HG03135 (cell line): Measurements from ENCODE around the gene TRAF1.

Experiments used
- ATAC-seq: cut with Tn5 transposase; IDR thresholded peaks from one replicate; pipeline ENCODE4 v1.9.1; 2021; ENCODE audit warnings: mild to moderate bottlenecking, moderate library complexity; ENCODE audit not compliant: unreplicated experiment

The TRAF1 gene

DNA sequence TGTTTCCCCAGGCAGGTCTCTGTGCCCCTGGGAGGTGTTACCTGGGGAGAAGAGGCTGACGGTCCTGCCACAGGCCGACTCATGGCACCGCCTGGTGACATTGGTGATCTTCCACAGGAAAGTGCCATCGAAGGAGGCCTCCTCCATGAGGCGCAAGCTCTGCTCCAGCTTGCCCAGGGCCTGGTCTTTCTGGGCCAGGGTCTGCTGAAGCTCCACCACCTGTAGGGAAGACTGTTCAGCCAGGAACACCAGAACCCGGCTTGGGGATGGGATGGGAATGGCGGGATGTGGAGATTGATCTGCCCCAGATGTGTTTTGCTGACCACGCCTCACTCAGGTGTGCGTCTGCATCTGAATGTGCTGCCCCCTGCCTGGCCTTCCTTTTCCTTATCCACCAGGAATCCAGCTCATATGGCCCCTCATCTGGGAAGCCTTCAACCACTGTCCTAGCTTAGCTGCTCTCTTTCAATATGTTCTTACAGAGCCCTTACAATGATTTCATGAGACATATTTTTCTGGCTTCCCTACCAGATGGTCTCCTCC lies 15.2 kb downstream of the TRAF1 start:
- no peak for ATAC-seq

- no peak for ATAC-seq
Measured at GRCh38 chr9:120910643-120911042, 16.0 kb downstream of the TRAF1 start.

DNA sequence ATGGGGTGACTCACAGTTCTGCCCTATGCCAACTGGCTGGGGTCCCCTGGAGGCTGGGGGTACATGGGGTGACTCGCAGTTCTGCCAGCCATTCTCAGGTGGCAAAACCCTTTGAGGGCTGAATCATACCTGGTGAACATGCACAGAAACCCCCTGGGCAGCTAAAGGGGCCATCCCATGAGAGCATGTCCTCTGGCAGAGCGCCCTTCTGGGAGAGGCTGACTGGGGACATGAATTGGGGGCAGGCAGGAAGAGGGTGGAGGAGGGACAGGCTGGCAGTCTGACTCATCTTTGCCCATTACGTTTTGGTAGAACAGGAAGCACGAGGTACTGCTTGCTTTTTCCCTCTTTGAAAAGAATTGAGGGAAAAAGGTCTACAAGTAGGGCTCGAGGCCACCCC lies 16.7 kb downstream of the TRAF1 start:
- ATAC-seq, result no peak

GRCh38 chr9:120905315-120906164 lies 21.1 kb downstream of the TRAF1 start:
- ATAC-seq, result no peak

- ATAC-seq, result no peak
Measured at GRCh38 chr9:120904978-120905301, 21.7 kb downstream of the TRAF1 start.

GRCh38 chr9:120904061-120904977 lies 22.3 kb downstream of the TRAF1 start:
- no peak for ATAC-seq

GRCh38 chr9:120902569-120903535 lies 23.7 kb downstream of the TRAF1 start:
- no peak for ATAC-seq

GRCh38 chr9:120901755-120902568 lies 24.6 kb downstream of the TRAF1 start:
- ATAC-seq, result no peak

DNA sequence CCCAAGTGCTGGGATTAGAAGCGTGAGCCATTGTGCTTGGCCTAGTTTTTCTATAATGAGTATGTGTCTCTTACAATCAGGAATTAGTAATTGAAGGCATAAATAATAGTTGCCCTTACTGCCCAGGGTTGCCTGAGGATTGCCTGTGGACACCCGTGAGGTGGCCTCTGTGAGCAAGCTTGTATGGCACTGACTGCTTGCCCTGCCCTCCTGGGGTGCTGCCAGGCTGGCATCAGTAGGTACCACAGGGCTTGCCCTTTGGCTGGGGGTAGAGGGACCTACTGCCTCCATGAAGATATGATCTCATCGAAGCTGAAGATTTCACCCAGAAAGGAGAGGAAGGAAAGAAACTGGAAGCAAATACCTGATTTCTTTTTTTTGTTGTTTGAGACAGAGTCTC lies 25.8 kb downstream of the TRAF1 start:
- no peak for ATAC-seq

GRCh38 chr9:120899490-120900068 lies 27.0 kb downstream of the TRAF1 start:
- no peak for ATAC-seq

DNA sequence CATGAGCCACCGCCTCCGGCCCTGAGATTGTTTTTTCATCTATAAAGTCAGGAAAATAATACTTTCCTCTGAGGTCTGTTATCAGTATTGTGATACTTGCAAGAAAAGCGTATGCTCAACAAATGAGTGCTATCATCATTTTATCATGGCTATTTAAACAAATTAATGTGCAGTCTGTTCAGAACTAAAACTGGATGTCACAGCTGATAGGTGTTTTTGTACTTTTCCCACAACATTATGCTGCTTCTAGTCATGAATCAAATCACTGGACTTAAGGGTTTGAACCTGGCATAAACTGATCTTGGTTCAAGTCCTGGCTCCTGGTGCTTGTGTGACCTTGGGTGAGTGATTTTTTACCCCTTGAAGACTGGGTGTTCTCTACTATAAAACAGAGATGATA lies 28.2 kb downstream of the TRAF1 start:
- ATAC-seq, result no peak

- ATAC-seq, result no peak
Measured at GRCh38 chr9:120895951-120896350, 30.6 kb downstream of the TRAF1 start.

- ATAC-seq, result no peak
Measured at GRCh38 chr9:120894321-120895148, 32.1 kb downstream of the TRAF1 start.

DNA sequence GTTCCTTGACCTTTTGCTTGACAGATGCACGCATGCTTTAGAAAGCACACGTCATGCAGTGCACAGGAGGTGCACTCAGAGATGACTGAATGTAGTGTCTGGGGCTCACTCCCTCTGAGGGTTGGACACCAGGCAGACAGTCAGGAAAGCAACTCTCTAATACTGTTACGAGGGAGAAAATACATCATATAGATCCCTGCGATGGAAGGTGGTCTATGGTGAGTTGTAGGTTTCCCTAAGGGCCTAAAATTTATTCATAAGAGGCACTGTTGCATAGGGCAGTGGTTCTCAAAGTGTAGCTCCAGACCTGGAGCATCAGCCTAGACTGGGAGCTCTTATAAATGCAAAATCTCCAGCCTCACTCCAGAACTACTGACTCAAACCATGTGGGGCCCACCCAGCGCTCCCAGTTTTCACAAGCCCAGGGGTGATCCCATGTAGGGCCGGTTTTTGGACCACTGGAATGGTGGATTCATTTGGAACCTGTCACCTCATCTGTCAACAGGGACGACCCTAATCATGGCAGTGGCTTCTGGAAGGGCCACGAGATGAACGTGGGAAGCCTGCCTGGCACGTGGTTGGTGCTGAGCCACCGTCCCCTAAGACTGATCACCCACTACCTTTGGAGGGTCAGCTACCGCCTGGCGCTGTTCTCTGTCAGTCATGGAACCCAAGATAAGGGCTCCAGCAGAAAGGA lies 32.8 kb downstream of the TRAF1 start:
- ATAC-seq, result no peak

DNA sequence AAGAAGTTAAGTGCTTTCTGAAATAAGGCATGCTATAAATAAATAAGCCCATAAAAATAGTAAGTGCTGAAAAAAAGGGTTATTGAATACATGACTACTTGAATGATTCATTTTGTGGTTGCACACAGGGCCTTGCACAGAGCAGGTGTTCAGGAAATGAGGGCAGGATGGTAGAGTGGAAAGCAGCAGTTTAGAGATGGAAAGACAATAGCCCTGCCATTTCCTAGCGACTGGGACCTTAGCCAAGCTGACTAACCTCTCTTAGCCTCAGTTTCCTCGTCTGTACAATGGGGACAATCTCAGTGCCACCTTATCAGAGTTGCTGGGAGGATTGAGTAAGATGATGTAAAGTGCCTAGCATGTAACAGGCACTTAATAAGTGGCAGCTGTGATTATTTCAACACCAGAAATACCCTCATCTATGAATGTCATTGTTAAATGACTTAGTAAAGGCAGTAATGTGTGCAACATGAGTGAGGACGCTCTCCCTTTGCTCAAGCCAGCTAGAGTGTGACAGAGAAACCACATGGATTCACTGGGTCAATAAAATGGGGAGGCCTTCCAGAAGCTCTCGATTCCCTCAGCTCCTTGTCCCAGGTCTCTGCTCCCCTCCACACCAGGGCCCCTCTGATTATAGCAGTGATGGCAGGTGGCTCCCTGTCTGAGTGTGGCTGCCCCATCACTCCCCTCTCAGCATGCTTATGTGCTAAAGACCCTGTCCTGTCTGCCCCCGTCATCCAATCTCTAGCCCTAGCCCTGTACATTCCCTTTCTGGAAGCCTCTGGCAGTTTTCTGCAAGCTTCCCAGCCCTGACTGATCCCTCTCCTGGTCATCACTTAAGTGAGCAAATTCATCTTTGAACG lies 33.6 kb downstream of the TRAF1 start:
- ATAC-seq, result peak; percentile 56

DNA sequence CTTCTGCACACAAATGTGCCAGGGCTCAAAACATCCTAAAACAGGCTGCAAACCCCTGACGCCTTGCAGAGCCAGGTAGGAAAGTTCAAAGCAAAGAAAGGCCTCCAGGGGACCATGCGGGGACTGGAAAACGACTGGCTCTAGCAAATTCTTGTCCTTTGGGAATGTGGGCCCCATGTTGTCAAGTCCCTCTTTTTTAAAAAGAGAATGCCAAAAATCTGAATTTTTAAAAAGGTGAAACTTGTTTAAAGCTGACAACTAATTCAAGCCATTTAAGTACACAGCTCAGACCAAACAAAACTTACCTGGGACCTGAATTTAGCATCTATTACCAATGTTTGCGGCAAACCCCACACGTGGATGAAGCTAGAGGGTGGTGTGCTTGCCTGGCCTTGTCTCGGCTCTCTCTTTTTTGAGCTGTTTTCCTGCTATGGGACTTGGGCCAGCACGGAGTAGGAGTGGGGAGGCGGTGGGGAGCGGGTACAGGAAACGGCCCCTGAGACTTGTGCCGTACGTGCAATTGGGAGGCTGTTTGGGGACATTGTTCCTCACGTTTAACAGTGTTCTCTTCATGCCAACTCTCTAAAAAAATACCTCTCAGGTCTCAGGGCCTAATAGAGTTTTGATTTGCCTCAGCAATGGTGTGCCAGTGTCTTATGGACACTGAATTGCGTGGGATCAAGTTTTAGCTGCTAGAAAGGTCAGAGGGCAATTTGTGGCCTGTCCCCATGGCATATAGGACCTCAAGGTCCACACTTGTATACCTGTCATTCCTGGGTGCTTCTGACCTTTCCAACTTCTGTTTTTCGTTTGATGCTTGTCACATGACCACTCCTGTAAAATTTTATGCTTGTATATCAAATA lies 34.5 kb downstream of the TRAF1 start:
- ATAC-seq, result peak; percentile 25
